GM23248 (cell line): ENCODE measurements around the gene UBTD2. TPM values are rescaled to one million over a fixed set of nuclear protein-coding genes. Genes with fewer than 3 reads are reported as not detected.
"Not testable (repeated sequence)": the region's sequence is repeated elsewhere in the genome, so short reads cannot be mapped to it uniquely, and the experiment has no call there.

Experiments used
- DNase-seq: peaks from one replicate; pipeline ENCODE4 v3.0.0-alpha.2; 2015
- H2AFZ ChIP-seq: fragments of 200-600 bp; sonication (generic); 2 replicates; pipeline ENCODE4 v1.6.1; 2016; ENCODE audit warnings: antibody characterized with exemption
- H3F3A ChIP-seq: fragments of 200-600 bp; sonication (generic); 2 replicates; pipeline ENCODE4 v1.6.1; 2016; ENCODE audit warnings: mild to moderate bottlenecking, antibody characterized with exemption, mixed run types; ENCODE audit not compliant: insufficient read depth
- H3K27ac ChIP-seq: fragments of 200-600 bp; sonication (generic); 2 replicates; pipeline ENCODE4 v1.5.1; 2016; ENCODE audit warnings: mild to moderate bottlenecking
- H3K27me3 ChIP-seq: fragments of 200-600 bp; sonication (generic); replicated peaks from 2 replicates; pipeline ENCODE4 v1.6.1; 2016; ENCODE audit warnings: mild to moderate bottlenecking; ENCODE audit not compliant: insufficient read depth
- H3K36me3 ChIP-seq: fragments of 200-600 bp; sonication (generic); 2 replicates; pipeline ENCODE4 v1.6.1; 2016; ENCODE audit warnings: low read depth, mild to moderate bottlenecking
- H3K4me1 ChIP-seq: fragments of 200-600 bp; sonication (generic); 2 replicates; pipeline ENCODE4 v1.6.1; 2016; ENCODE audit warnings: mild to moderate bottlenecking; ENCODE audit not compliant: insufficient read depth
- H3K4me2 ChIP-seq: fragments of 200-600 bp; sonication (generic); one replicate; pipeline ENCODE4 v1.6.1; 2016; ENCODE audit warnings: mild to moderate bottlenecking; ENCODE audit not compliant: unreplicated experiment
- H3K4me3 ChIP-seq: fragments of 200-600 bp; sonication (generic); 2 replicates; pipeline ENCODE4 v1.5.1; 2016; ENCODE audit warnings: mild to moderate bottlenecking
- H3K79me2 ChIP-seq: fragments of 200-600 bp; sonication (generic); 2 replicates; pipeline ENCODE4 v1.6.1; 2016; ENCODE audit warnings: mild to moderate bottlenecking; ENCODE audit not compliant: insufficient read depth
- H3K9ac ChIP-seq: fragments of 200-600 bp; sonication (generic); 2 replicates; pipeline ENCODE4 v1.6.1; 2016; ENCODE audit warnings: mild to moderate bottlenecking
- H3K9me2 ChIP-seq: fragments of 200-600 bp; sonication (generic); 2 replicates; pipeline ENCODE4 v1.6.1; 2016; ENCODE audit warnings: mixed run types, mild to moderate bottlenecking, moderate library complexity; ENCODE audit not compliant: insufficient read depth
- H3K9me3 ChIP-seq: fragments of 200-600 bp; sonication (generic); one replicate; pipeline ENCODE4 v1.6.1; 2017; ENCODE audit warnings: low read depth
- H4K20me1 ChIP-seq: fragments of 200-600 bp; sonication (generic); 2 replicates; pipeline ENCODE4 v1.6.0; 2016; ENCODE audit not compliant: insufficient read depth
- EZH2 ChIP-seq: fragments of 200-600 bp; sonication (generic); IDR thresholded peaks from 2 replicates; pipeline ENCODE4 v1.6.1; 2018; ENCODE audit warnings: antibody characterized with exemption, mild to moderate bottlenecking; ENCODE audit not compliant: insufficient read depth, poor library complexity, severe bottlenecking
- EZH2phosphoT487 ChIP-seq: fragments of 200-600 bp; sonication (generic); IDR thresholded peaks from 2 replicates; pipeline ENCODE4 v1.6.1; 2018; ENCODE audit warnings: antibody characterized with exemption, moderate library complexity, mild to moderate bottlenecking, low read depth; ENCODE audit not compliant: insufficient read depth
- WGBS, 2 experiments: methylation state at CpG; one replicate each; pipeline ENCODE4 v1.1.6; 2015 to 2017; ENCODE audit warnings: low lambda C conversion rate in 2 of 2, low coverage in 1 of 2; ENCODE audit errors: missing lambda C conversion rate in 2 of 2; 5-methylcytosine and 5-hydroxymethylcytosine counted together
- in situ Hi-C: fragments of 300-500 bp; cut with MboI; formaldehyde crosslinking; loops from 2 replicates; pipeline ENCODE4 v1.15.0; 2020
- polyA plus RNA-seq: library from polyadenylated mRNA; unstranded; fragments of >200 nt; fragmentation: Nextera tagmentation; extraction: Ambion mirVana; gene quantifications from 2 replicates; pipeline ENCODE4 v1.2.1, GENCODE V29; 2016
- total RNA-seq: library from RNA; depleted of rRNA; stranded (reverse); fragments of >200 nt; shearing (Covaris generic); gene quantifications from 2 replicates; pipeline ENCODE4 v1.2.3, GENCODE V29; 2014

The UBTD2 gene
- total and polyA plus RNA-seq, 2 experiments from 2014 or later = 17.3 to 41.4 TPM

GRCh38 chr5:172294831-172295230, 11.3 kb upstream of the UBTD2 start:
- H3K27ac ChIP-seq = no peak overlapping the region
- H3K9me3 ChIP-seq = no peaks in the 10 kb centered on the region
- no peak overlapping the region for H3K4me3 ChIP-seq
- H3K9ac ChIP-seq = no peak overlapping the region
- no peaks in the 10 kb centered on the region for H3K36me3 ChIP-seq
- H3K9me2 ChIP-seq = no peaks in the 10 kb centered on the region
- DNase-seq = no peak
- in situ Hi-C loops = no loop called here
- H3K4me2 ChIP-seq = no peak overlapping the region
- H3K27me3 ChIP-seq = no peaks in the 10 kb centered on the region
- H3F3A ChIP-seq = no peaks in the 10 kb centered on the region
- TF ChIP-seq EZH2 (no peak), EZH2phosphoT487 (no peak)
- H2AFZ ChIP-seq = no peak overlapping the region
- H4K20me1 ChIP-seq = no peaks in the 10 kb centered on the region
- H3K79me2 ChIP-seq = no peaks in the 10 kb centered on the region
- H3K4me1 ChIP-seq = no peaks in the 10 kb centered on the region

- H3K4me2 ChIP-seq = no peak overlapping the region
- H3K4me1 ChIP-seq = no peaks in the 10 kb centered on the region
- no peaks in the 10 kb centered on the region for H3K79me2 ChIP-seq
- H3K9me2 ChIP-seq = no peaks in the 10 kb centered on the region
- in situ Hi-C loops = no loop called here
- no peaks in the 10 kb centered on the region for H4K20me1 ChIP-seq
- H3K9ac ChIP-seq = no peak overlapping the region
- no peaks in the 10 kb centered on the region for H3K27me3 ChIP-seq
- no peaks in the 10 kb centered on the region for H3K36me3 ChIP-seq
- H3F3A ChIP-seq = no peaks in the 10 kb centered on the region
- H3K27ac ChIP-seq = no peak overlapping the region
- H2AFZ ChIP-seq = no peak overlapping the region
- no peak for DNase-seq
- TF ChIP-seq EZH2 (no peak), EZH2phosphoT487 (no peak)
- 64 to 71% methylated on average over 2 of the region's 2 CpGs for WGBS, 2 experiments
- H3K9me3 ChIP-seq = no peaks in the 10 kb centered on the region
- H3K4me3 ChIP-seq = no peak overlapping the region
Observed at GRCh38 chr5:172293745-172294342, 10.3 kb upstream of the UBTD2 start.

- peak; percentile 89 for DNase-seq
- Histone ChIP-seq H4K20me1 (no peaks in the 10 kb centered on the region), H2AFZ (no peak overlapping the region), H3K79me2 (no peaks in the 10 kb centered on the region), H3K27me3 (no peaks in the 10 kb centered on the region), H3F3A (no peaks in the 10 kb centered on the region), H3K4me1 (no peaks in the 10 kb centered on the region), H3K27ac (no peak overlapping the region), H3K9me3 (no peaks in the 10 kb centered on the region), H3K9ac (no peak overlapping the region), H3K9me2 (no peaks in the 10 kb centered on the region), H3K4me3 (no peak overlapping the region), H3K36me3 (no peaks in the 10 kb centered on the region), H3K4me2 (no peak overlapping the region)
- WGBS, 2 experiments = 52 to 58% methylated on average over 5 of the region's 5 CpGs
- in situ Hi-C loops = no loop called here
- TF ChIP-seq EZH2phosphoT487 = no peak
- no peak for TF ChIP-seq EZH2
Observed at GRCh38 chr5:172293054-172293744, 9.6 kb upstream of the UBTD2 start.

DNA sequence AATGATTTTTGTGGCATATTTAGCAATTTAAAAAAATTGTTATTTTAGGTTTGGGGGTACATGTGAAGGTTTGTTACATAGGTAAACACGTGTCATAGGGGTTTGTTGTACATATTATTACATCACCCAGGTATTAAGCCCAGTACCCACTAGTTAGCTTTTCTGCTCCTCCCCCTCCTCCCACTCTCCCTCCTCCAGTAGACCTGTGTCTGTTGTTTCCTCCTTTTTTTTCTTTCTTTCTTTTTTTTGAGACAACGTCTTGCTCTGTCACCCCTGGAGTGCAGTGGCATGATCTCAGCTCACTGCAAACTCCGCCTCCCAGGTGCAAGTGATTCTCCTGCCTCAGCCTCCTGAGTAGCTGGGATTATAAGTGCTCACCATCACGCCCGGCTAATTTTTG, 8.3 kb upstream of the UBTD2 start:
- H3K4me1 ChIP-seq, H3K27me3 ChIP-seq, H3K79me2 ChIP-seq, H3F3A ChIP-seq, H3K4me3 ChIP-seq, H4K20me1 ChIP-seq, H2AFZ ChIP-seq, H3K27ac ChIP-seq, H3K4me2 ChIP-seq, DNase-seq, H3K36me3 ChIP-seq, H3K9me2 ChIP-seq, H3K9ac ChIP-seq, H3K9me3 ChIP-seq, in situ Hi-C loops: not testable (repeated sequence)
- 74 to 78% methylated on average over 5 of the region's 5 CpGs for WGBS, 2 experiments
